Measurements from ENCODE around the gene LAMB4. TPM values are rescaled to one million over a fixed set of nuclear protein-coding genes. Genes with fewer than 3 reads are reported as not detected.
A peak's percentile ranks its signal among the peaks of the same experiment; 100 is the strongest.

The LAMB4 gene
- total RNA-seq, 2 donors from 2014 or later, result 0.26 to 2.0 TPM

- no peak for TF ChIP-seq POLR2A (IDR thresholded peaks at IDR 0.05)
- no peak for TF ChIP-seq CTCF (IDR thresholded peaks at IDR 0.05)
- DNase-seq (no peak), ATAC-seq (peak; percentile 60)
- Histone ChIP-seq H3K9me3 (no peaks in the 10 kb centered on the region), H3K27me3 (no peaks in the 10 kb centered on the region), H3K27ac (no peak overlapping the region), H3K36me3 (replicated peaks in 1 of 2; ENCODE audit: insufficient read depth in 1 of 2, low read depth in 2 of 2) (no peaks in the 10 kb centered on the region), H3K4me3 (no peak overlapping the region), H3K4me1 (peaks cover 13% of the 10 kb centered on the region)
- intact Hi-C loops (cut with DNase I), result no loop called here
- WGBS, 2 donors, result 17 to 20% methylated on average over 1 of the region's 1 CpG
These were observed 28.6 kb upstream of the LAMB4 start for GRCh38 chr7:108158776-108159175.

GRCh38 chr7:108157606-108158335 lies 27.6 kb upstream of the LAMB4 start:
- no peak overlapping the region for H3K4me3 ChIP-seq
- intact Hi-C loops (cut with DNase I), result no loop called here
- TF ChIP-seq CTCF (IDR thresholded peaks at IDR 0.05) (no peak), POLR2A (IDR thresholded peaks at IDR 0.05) (no peak)
- no peak overlapping the region for H3K27ac ChIP-seq
- 98% methylated on average over 4 of the region's 4 CpGs for WGBS, 2 donors
- H3K9me3 ChIP-seq, result no peaks in the 10 kb centered on the region
- DNase-seq (no peak), ATAC-seq (no peak)
- no peaks in the 10 kb centered on the region for H3K27me3 ChIP-seq
- H3K36me3 ChIP-seq (replicated peaks in 1 of 2; ENCODE audit: insufficient read depth in 1 of 2, low read depth in 2 of 2), result no peaks in the 10 kb centered on the region
- peaks cover 13% of the 10 kb centered on the region for H3K4me1 ChIP-seq

GRCh38 chr7:108156897-108157605 lies 26.9 kb upstream of the LAMB4 start:
- H3K4me1 ChIP-seq, result peaks cover 13% of the 10 kb centered on the region
- DNase-seq (no peak), ATAC-seq (no peak)
- WGBS, 2 donors, result 74 to 88% methylated on average over 3 of the region's 3 CpGs
- H3K9me3 ChIP-seq, result no peaks in the 10 kb centered on the region
- H3K27me3 ChIP-seq, result no peaks in the 10 kb centered on the region
- no peak overlapping the region for H3K4me3 ChIP-seq
- H3K36me3 ChIP-seq (replicated peaks in 1 of 2; ENCODE audit: insufficient read depth in 1 of 2, low read depth in 2 of 2), result no peaks in the 10 kb centered on the region
- TF ChIP-seq CTCF (IDR thresholded peaks at IDR 0.05) (no peak), POLR2A (IDR thresholded peaks at IDR 0.05) (no peak)
- intact Hi-C loops (cut with DNase I), result no loop called here
- no peak overlapping the region for H3K27ac ChIP-seq

GRCh38 chr7:108152198-108152597 lies 22.0 kb upstream of the LAMB4 start:
- H3K27ac ChIP-seq, result no peak overlapping the region
- intact Hi-C loops (cut with DNase I), result no loop called here
- TF ChIP-seq POLR2A (IDR thresholded peaks at IDR 0.05), result no peak
- no peak for TF ChIP-seq CTCF (IDR thresholded peaks at IDR 0.05)
- H3K36me3 ChIP-seq (replicated peaks in 1 of 2; ENCODE audit: insufficient read depth in 1 of 2, low read depth in 2 of 2), result no peaks in the 10 kb centered on the region
- no peak for ATAC-seq
- 66 to 69% methylated on average over 3 of the region's 3 CpGs for WGBS, 2 donors
- no peaks in the 10 kb centered on the region for H3K9me3 ChIP-seq
- H3K27me3 ChIP-seq, result no peaks in the 10 kb centered on the region
- no peaks in the 10 kb centered on the region for H3K4me1 ChIP-seq
- no peak overlapping the region for H3K4me3 ChIP-seq
- DNase-seq, result no peak

Measured in body of pancreas (tissue), 4 donors.